AG04450 (cell line): Measurements from ENCODE around the gene FHDC1. TPM values are rescaled to one million over a fixed set of nuclear protein-coding genes. Genes with fewer than 3 reads are reported as not detected.

Source experiments
- CTCF ChIA-PET: fragments of 300-600, 350-600 bp; formaldehyde crosslinking; extraction: SDS; loops from one replicate; lab custom pipeline; 2022; ENCODE audit warnings: antibody characterized with exemption, inconsistent platforms; lab: Charles Lee
- POLR2A ChIA-PET: fragments of 350-600 bp; formaldehyde crosslinking; extraction: SDS; loops from one replicate; lab custom pipeline; 2021; ENCODE audit warnings: antibody characterized with exemption, inconsistent platforms; lab: Yijun Ruan, JAX
- DNase-seq: peaks from one replicate; pipeline ENCODE4 v3.0.0-alpha.2; 2011; ENCODE audit warnings: low read depth, low spot score
- H3K27ac ChIP-seq: one replicate; pipeline ENCODE4 v1.5.1; 2012; ENCODE audit warnings: low read depth, low read length, control low read depth
- H3K27me3 ChIP-seq: one replicate; pipeline ENCODE4 v1.6.0; 2012; ENCODE audit warnings: low read length; ENCODE audit not compliant: control insufficient read depth, insufficient read depth
- H3K4me3 ChIP-seq: 2 replicates; pipeline ENCODE4 v1.5.1; 2011; ENCODE audit warnings: mild to moderate bottlenecking, low read depth, low read length, control low read depth
- H3K9me3 ChIP-seq: 2 replicates; pipeline ENCODE4 v1.5.1; 2012; ENCODE audit warnings: low read length; ENCODE audit not compliant: control insufficient read depth, insufficient read depth
- polyA plus RNA-seq: library from polyadenylated mRNA; depleted of rRNA; stranded (reverse); fragments of >200 nt; gene quantifications from 2 replicates; pipeline ENCODE4 v1.2.3, GENCODE V29; 2011
- TF ChIP-seq, protein P1 (sequence below): IDR thresholded peaks from 2 replicates; pipeline ENCODE4 v1.5.1; 2011; ENCODE audit warnings: low read depth, low read length, control low read depth, inconsistent platforms

FHDC1 gene
- polyA plus RNA-seq, 1 experiment, result 0.10 TPM

DNA sequence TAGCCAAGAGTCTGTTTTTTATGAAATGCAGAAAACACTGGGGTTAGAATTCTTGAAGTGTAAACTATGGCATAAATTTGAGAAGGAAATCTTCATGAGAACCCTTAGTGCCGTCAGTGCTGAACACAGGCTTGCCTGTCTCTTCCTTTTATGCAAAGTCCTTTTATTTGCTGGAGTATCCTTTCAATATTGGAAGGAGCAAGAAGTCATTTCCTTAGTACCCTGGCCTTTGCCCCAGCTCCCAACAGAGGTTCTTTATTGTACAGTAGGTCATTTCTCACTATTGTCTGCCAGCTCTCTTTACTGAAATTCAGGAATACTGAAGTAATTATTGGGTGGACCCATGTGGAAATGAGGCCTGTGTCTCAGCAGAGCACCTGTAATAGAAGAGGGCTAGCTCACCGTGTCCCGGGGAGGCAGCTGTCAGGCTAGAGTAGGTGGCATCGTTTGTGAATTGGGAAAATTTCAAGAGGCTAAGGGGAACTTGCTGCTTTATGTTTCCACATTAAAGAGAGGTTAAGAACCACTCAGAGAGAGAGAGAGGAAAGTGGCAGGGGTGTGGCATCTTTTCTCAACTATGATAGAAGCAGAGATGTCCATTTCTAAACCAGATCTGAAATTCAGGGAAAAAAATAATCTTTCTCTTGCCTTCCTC lies 8.7 kb downstream of the FHDC1 start:
- no peak for DNase-seq
- no peaks in the 10 kb centered on the region for H3K9me3 ChIP-seq
- ChIA-PET CTCF (interaction anchor here (0.9 to 1.0 kb wide), 2 partner anchors 139 to 444 kb away, joined by 3 read pairs; no protein-coding TSS in a partner anchor), POLR2A (no interaction called here)
- TF ChIP-seq, protein P1, sequence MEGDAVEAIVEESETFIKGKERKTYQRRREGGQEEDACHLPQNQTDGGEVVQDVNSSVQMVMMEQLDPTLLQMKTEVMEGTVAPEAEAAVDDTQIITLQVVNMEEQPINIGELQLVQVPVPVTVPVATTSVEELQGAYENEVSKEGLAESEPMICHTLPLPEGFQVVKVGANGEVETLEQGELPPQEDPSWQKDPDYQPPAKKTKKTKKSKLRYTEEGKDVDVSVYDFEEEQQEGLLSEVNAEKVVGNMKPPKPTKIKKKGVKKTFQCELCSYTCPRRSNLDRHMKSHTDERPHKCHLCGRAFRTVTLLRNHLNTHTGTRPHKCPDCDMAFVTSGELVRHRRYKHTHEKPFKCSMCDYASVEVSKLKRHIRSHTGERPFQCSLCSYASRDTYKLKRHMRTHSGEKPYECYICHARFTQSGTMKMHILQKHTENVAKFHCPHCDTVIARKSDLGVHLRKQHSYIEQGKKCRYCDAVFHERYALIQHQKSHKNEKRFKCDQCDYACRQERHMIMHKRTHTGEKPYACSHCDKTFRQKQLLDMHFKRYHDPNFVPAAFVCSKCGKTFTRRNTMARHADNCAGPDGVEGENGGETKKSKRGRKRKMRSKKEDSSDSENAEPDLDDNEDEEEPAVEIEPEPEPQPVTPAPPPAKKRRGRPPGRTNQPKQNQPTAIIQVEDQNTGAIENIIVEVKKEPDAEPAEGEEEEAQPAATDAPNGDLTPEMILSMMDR, result no peak
- H3K27me3 ChIP-seq, result peaks cover 9% of the 10 kb centered on the region
- H3K4me3 ChIP-seq, result no peak overlapping the region
- no peak overlapping the region for H3K27ac ChIP-seq

DNA sequence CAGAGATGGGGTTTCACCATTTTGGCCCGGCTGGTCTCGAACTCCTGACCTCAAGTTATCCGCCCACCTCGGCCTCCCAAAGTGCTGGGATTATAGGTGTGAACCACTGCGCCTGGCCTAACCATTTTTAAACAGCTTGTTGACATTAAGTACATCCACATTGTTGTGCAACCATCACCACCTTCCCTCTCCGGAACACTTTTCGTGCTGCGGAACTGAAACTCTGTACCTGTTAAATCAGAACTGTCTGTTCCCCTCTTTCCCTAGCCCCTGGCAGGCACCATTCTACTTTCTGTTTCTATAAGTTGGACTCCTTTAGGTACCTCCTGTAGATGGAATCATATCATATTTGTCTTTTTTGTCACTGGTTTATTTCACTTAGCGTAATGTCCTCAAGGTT lies 9.5 kb downstream of the FHDC1 start:
- CTCF ChIA-PET, result no interaction called here
- Histone ChIP-seq H3K27me3 (peaks cover 5% of the 10 kb centered on the region), H3K9me3 (no peaks in the 10 kb centered on the region), H3K4me3 (no peak overlapping the region), H3K27ac (no peak overlapping the region)
- TF ChIP-seq, protein P1, result no peak
- POLR2A ChIA-PET, result no interaction called here
- DNase-seq, result no peak

DNA sequence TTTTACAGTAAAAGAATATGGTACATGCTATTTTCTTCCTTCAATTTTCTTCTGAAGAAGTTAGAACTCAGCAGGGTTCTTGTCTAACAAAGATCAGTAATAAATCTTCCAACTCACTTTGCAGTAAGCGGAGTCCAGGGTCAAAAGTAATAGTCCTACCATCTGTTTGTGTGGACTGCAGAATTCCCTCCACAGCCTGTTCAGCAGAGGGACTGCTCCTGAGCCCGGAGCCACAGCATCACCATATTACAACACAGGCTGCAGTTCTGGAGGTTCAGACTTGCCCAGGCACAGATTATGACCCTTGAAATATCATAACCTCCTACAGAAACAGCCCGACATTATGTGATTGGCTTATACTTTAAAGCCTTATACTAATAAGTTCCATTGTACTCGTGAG lies 10.3 kb downstream of the FHDC1 start:
- DNase-seq, result no peak
- H3K27ac ChIP-seq, result no peak overlapping the region
- no peaks in the 10 kb centered on the region for H3K9me3 ChIP-seq
- H3K4me3 ChIP-seq, result no peak overlapping the region
- peaks cover 5% of the 10 kb centered on the region for H3K27me3 ChIP-seq
- ChIA-PET POLR2A (no interaction called here), CTCF (no interaction called here)
- TF ChIP-seq, protein P1, result no peak

DNA sequence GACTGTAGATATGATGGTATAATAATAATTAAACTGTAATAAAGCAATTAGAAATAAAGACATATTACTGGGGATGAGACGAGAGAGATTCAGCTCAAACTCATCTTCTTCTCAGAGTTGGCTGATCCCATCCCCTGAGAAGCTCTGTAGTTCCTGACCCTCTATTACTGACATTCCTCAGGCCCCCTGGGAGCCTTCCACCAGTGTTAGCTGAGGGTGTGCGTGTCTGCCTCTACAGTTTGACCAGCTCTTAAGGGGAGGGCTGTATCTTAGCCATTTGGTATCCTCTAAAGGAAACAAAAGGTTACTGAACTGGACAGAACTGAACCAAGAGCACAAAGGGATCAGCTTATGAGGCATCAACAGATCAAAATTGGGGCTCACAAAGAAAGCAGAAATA lies 11.2 kb downstream of the FHDC1 start:
- ChIA-PET POLR2A (no interaction called here), CTCF (no interaction called here)
- Histone ChIP-seq H3K9me3 (no peaks in the 10 kb centered on the region), H3K27ac (no peak overlapping the region), H3K4me3 (no peak overlapping the region), H3K27me3 (no peaks in the 10 kb centered on the region)
- no peak for DNase-seq
- TF ChIP-seq, protein P1, result no peak

DNA sequence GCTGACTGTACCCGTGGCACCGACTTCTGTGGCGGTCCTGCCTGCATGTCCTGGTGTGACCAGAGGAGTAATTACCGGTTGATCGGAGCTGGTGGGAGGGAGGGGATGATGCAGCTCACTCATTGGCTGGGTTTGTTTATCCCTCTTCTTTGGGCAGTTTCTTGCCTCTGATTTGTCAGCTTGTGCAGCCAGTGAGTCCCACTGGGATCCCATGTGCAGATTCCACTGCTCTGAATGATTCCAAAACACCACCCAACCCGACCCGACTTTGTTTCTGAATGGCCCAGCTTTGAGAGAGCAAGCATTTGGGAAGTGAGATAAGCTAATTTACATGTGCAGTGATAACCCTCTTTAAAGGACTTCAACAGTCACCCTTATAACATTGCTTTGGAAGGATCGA lies 13.8 kb downstream of the FHDC1 start:
- H3K4me3 ChIP-seq, result no peak overlapping the region
- ChIA-PET CTCF (no interaction called here), POLR2A (no interaction called here)
- peaks cover 3% of the 10 kb centered on the region for H3K27me3 ChIP-seq
- H3K9me3 ChIP-seq, result no peaks in the 10 kb centered on the region
- DNase-seq, result no peak
- H3K27ac ChIP-seq, result no peak overlapping the region
- TF ChIP-seq, protein P1, result no peak
